Motor neuron (in vitro differentiated cells): ENCODE data around the gene STARD9. TPM values are rescaled to one million over a fixed set of nuclear protein-coding genes. Genes with fewer than 3 reads are reported as not detected.
"Not testable (repeated sequence)": the region's sequence is repeated elsewhere in the genome, so short reads cannot be mapped to it uniquely, and the experiment has no call there.

Source experiments
- ATAC-seq, 8 experiments: fragments of 200-7000 bp; cut with Tn5 transposase; replicated peaks in 6 of 8; 2 replicates each; pipeline ENCODE4 v1.8.0; 2021; ENCODE audit warnings: mild to moderate bottlenecking in 8 of 8, moderate library complexity in 8 of 8
- H3K27ac ChIP-seq, 2 donors: fragments of 250-450 bp; sonication (Bioruptor Pico); 2 replicates each; pipeline ENCODE4 v1.9.0; 2021; ENCODE audit warnings: antibody characterized with exemption in 2 of 2, mild to moderate bottlenecking in 2 of 2, moderate library complexity in 1 of 2
- H3K4me1 ChIP-seq, 2 donors: fragments of 250-450 bp; sonication (Bioruptor Pico); replicated peaks in 1 of 2; 2 replicates each; pipeline ENCODE4 v1.6.1; 2021; ENCODE audit warnings: antibody characterized with exemption in 2 of 2, mild to moderate bottlenecking in 2 of 2, moderate library complexity in 1 of 2
- H3K4me3 ChIP-seq, 5 donors: fragments of 250-450 bp; sonication (Bioruptor Pico); 2 replicates each; pipeline ENCODE4 v1.9.0; 2021; ENCODE audit warnings: antibody characterized with exemption in 5 of 5, mild to moderate bottlenecking in 5 of 5, moderate library complexity in 4 of 5
- WGBS, 10 experiments: fragments of 450-650 bp; shearing (Covaris generic); methylation state at CpG; one replicate each; pipeline ENCODE4 v1.0.0; 2022; 5-methylcytosine and 5-hydroxymethylcytosine counted together
- in situ Hi-C, 9 experiments: fragments of 400-800 bp; cut with MboI; loops; one replicate each; pipeline ENCODE4 v1.15.0; 2021; ENCODE audit warnings: low sequenced_read_pairs in 9 of 9, low pct_unique_long_range_greater_than_20kb in 2 of 9; ENCODE audit not compliant: unreplicated experiment in 9 of 9
- total RNA-seq, 8 experiments: library from RNA; unstranded; fragments of 300-600 nt; gene quantifications; 2 replicates each; pipeline versions ENCODE4 v1.2.3 to v1.2.4, GENCODE V29; 2022

The STARD9 gene
- total RNA-seq, 8 experiments from 2014 or later, result 1.6 to 14.3 (median 8.9) TPM

GRCh38 chr15:42594095-42594494 is 18.7 kb downstream of the STARD9 start:
- no peak overlapping the region for H3K27ac ChIP-seq
- WGBS, 10 experiments, result 14 to 100% (median 88%) methylated on average over 1 to 5 of the region's 5 CpGs; no CpG with 5 or more reads in 1 of the 10 experiments
- ATAC-seq, result peak in 1 of 8 experiments; percentile 83
- no peak overlapping the region for H3K4me3 ChIP-seq
- in situ Hi-C loops, result no loop called here
- H3K4me1 ChIP-seq, result no peaks in the 10 kb centered on the region

DNA sequence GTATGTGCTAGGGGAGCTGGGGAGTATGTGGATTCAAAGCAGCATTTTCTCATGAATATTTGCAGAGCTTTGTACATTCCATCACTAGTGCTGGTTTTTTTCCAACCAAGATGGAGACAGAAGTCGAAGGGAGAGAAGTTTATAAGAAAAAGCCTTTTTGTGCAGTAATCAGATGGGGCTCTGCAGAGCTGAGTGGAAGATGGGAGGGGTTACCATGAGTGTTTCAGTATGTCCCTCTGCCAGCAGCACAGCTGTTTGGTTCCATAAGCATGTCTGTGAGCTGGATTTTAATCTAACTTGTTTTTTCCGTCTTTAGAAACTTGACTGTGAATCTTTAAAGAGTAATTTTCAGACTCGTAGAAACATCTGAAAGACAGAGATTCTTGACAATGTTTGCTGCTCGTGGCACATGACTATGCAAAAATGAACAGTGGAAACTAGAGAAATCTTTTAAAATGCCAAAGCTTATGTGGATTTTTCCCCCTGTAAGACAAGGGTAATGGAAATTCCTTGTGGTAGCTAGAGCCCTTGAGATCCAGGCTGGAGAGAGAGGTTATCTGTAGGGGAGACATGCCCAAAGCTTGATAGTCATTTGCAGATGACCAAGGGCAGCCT is 20.3 kb downstream of the STARD9 start:
- ATAC-seq, result peak in 3 of 8 experiments; percentile 26 to 89 (median 73)
- WGBS, 10 experiments, result 10 to 93% (median 80%) methylated on average over 2 to 4 of the region's 4 CpGs
- Histone ChIP-seq H3K27ac (no peak overlapping the region), H3K4me1 (no peaks in the 10 kb centered on the region), H3K4me3 (no peak overlapping the region)
- in situ Hi-C loops, result no loop called here

- ATAC-seq, in situ Hi-C loops, H3K4me3 ChIP-seq, H3K27ac ChIP-seq: not testable (repeated sequence)
- peaks cover 9 to 11% of the 10 kb centered on the region in 2 donors for H3K4me1 ChIP-seq
- WGBS, 10 experiments, result 100% methylated on average over 1 to 3 of the region's 30 CpGs; no CpG with 5 or more reads in 6 of the 10 experiments
These were observed 25.9 kb downstream of the STARD9 start for GRCh38 chr15:42601316-42601715.

GRCh38 chr15:42602501-42602900 is 27.1 kb downstream of the STARD9 start:
- no peak overlapping the region for H3K4me3 ChIP-seq
- 86 to 100% (median 100%) methylated on average over 1 to 3 of the region's 3 CpGs; no CpG with 5 or more reads in 5 of the 10 experiments for WGBS, 10 experiments
- no peak for ATAC-seq
- H3K4me1 ChIP-seq, result peaks cover 9 to 11% of the 10 kb centered on the region in 2 donors
- no peak overlapping the region for H3K27ac ChIP-seq
- in situ Hi-C loops, result no loop called here

- in situ Hi-C loops, result no loop called here
These were observed 28.6 kb downstream of the STARD9 start for GRCh38 chr15:42603978-42604377.

GRCh38 chr15:42604894-42605744 is 29.7 kb downstream of the STARD9 start:
- ATAC-seq, result peak; percentile 72 to 96 (median 86)
- Histone ChIP-seq H3K4me3 (no peak overlapping the region), H3K4me1 (peaks cover 9 to 18% of the 10 kb centered on the region in 2 donors), H3K27ac (no peak overlapping the region)
- in situ Hi-C loops, result no loop called here
- 26 to 100% (median 51%) methylated on average over 1 to 8 of the region's 8 CpGs for WGBS, 10 experiments

More at GRCh38 chr15:42603978-42604377, 28.6 kb downstream of the STARD9 start:
- Histone ChIP-seq H3K4me3 (no peak overlapping the region), H3K27ac (no peak overlapping the region), H3K4me1 (peaks cover 9 to 18% of the 10 kb centered on the region in 2 donors)
- 64 to 100% (median 82%) methylated on average over 1 to 2 of the region's 2 CpGs; no CpG with 5 or more reads in 1 of the 10 experiments for WGBS, 10 experiments
- no peak for ATAC-seq

- Histone ChIP-seq H3K4me3 (no peak overlapping the region), H3K27ac (no peak overlapping the region)
These were observed 30.4 kb downstream of the STARD9 start for GRCh38 chr15:42605796-42606195.

DNA sequence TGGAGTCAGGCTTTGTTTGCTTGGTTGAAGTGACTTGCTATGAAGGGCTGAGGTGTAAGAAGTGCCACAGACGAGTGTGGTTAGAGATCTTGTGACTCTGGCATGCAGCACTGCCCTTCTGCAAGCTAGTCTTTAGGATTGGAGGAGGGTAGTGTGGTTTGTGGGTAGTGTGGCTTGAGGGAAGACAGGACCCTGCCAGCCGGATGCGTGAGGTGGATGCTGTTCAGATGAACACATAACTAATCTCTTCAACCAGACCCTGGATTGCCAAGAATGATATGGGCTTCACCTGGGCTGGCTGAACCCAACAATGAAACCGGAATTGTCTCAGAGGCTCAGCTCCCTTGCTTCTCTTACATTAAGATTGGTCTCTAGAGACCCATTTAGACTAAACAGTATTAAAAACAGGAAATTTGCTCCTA is 32.7 kb downstream of the STARD9 start:
- ATAC-seq, result no peak
- Histone ChIP-seq H3K4me3 (no peak overlapping the region), H3K4me1 (peaks cover 9 to 18% of the 10 kb centered on the region in 2 donors), H3K27ac (no peak overlapping the region)
- in situ Hi-C loops, result no loop called here
- WGBS, 10 experiments, result 0 to 100% (median 100%) methylated on average over 1 to 4 of the region's 4 CpGs; no CpG with 5 or more reads in 2 of the 10 experiments

More at GRCh38 chr15:42605796-42606195, 30.4 kb downstream of the STARD9 start:
- in situ Hi-C loops, result no loop called here
- H3K4me1 ChIP-seq, result peaks cover 9 to 18% of the 10 kb centered on the region in 2 donors
- WGBS, 10 experiments, result 13 to 100% (median 90%) methylated on average over 1 to 3 of the region's 3 CpGs; no CpG with 5 or more reads in 2 of the 10 experiments
- no peak for ATAC-seq

DNA sequence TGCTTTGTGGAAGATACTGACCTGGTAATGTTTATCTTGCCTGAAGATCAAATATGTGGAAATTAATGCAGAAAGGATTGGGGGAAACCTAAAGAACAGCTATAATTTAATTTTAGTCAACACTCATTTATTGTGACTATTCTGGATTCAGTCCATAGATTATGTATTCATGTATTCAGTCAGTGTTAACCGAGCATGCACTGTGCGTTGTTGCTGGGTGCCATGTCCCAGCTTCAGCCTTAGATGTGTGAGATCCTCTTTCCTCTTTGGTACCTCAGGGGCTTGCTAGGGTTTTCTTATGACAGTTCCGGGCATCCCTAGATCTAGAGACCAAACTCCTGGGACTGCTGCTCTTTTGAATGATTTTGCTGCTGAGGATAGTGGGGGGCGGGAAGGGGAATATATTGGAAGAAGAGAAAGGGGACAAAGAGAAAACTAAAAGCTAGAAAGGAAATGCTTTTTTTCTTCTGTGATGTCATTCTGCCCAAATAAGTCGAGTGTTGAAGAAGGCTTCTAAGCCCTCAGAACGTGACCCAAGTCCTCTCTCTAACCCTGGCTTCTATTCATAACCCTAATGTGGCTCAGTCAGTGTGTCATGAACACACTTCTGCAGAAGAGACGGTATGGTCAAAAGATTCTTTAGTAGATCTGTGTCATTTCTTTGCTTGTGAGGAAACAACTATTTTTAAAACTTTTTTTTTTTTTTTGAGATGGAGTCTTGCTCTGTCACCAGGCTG is 33.5 kb downstream of the STARD9 start:
- 43 to 98% (median 86%) methylated on average over 1 to 6 of the region's 7 CpGs; no CpG with 5 or more reads in 2 of the 10 experiments for WGBS, 10 experiments
- H3K4me1 ChIP-seq, result peaks cover 9 to 18% of the 10 kb centered on the region in 2 donors
- H3K27ac ChIP-seq, result no peak overlapping the region
- ATAC-seq, result peak in 1 of 8 experiments; percentile 46
- in situ Hi-C loops, result no loop called here
- no peak overlapping the region for H3K4me3 ChIP-seq

- Histone ChIP-seq H3K27ac (no peak overlapping the region), H3K4me3 (no peak overlapping the region), H3K4me1 (peaks cover 0 to 7% of the 10 kb centered on the region in 2 donors)
- no peak for ATAC-seq
- in situ Hi-C loops, result no loop called here
- 50 to 100% (median 93%) methylated on average over 1 of the region's 1 CpG; no CpG with 5 or more reads in 6 of the 10 experiments for WGBS, 10 experiments
These were observed 36.1 kb downstream of the STARD9 start for GRCh38 chr15:42611532-42611931.

GRCh38 chr15:42612367-42612912 is 37.0 kb downstream of the STARD9 start:
- in situ Hi-C loops, result no loop called here
- WGBS, 10 experiments, result 67 to 100% (median 86%) methylated on average over 2 to 8 of the region's 8 CpGs; no CpG with 5 or more reads in 1 of the 10 experiments

DNA sequence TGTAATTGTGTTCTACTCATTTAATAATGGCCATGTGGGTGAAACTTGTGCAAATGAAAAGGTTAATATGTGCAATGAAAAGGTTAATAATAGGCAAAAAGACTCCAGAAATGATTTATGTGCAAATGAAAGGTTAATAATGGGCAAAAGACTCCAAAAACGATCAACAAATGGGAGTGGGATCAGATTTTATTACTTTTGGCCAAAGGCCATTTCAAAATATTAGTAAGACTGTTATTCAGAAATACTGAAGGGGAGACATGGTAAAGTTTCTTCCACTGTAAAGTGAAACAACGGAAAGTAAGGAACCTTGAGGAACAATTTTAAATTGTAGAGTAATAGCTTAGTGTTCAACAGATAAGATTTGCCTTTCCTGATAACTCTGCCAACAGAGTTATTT is 40.7 kb downstream of the STARD9 start:
- Histone ChIP-seq H3K27ac (no peak overlapping the region), H3K4me1 (no peaks in the 10 kb centered on the region), H3K4me3 (no peak overlapping the region)
- in situ Hi-C loops, result no loop called here
- 19 to 83% (median 55%) methylated on average over 1 to 2 of the region's 2 CpGs for WGBS, 10 experiments
- ATAC-seq, result no peak

More at GRCh38 chr15:42612367-42612912, 37.0 kb downstream of the STARD9 start:
- H3K4me1 ChIP-seq, result peaks cover 0 to 7% of the 10 kb centered on the region in 2 donors
- no peak overlapping the region for H3K27ac ChIP-seq
- no peak overlapping the region for H3K4me3 ChIP-seq
- no peak for ATAC-seq
